Stimulated activated naive CD8-positive, alpha-beta T cell treated with anti-CD3 and anti-CD28 coated beads, Interleukin-15, amount 100 ng/mL, for 72 hours (primary cell): Measurements from ENCODE around the gene C2.
A peak's percentile ranks its signal among the peaks of the same experiment; 100 is the strongest.

ENCODE experiments used
- ATAC-seq: fragments of 150-1000 bp; cut with Tn5 transposase; 2 replicates; pipeline ENCODE4 v1.10.0; 2021; ENCODE audit warnings: mild to moderate bottlenecking, moderate library complexity
- DNase-seq, 2 donors: peaks; one replicate each; pipeline ENCODE4 v3.0.0; 2021 to 2022
- H3K27ac Mint-ChIP-seq, 2 donors: one replicate each; pipeline ENCODE4 v1.8.0; 2022; ENCODE audit warnings: mild to moderate bottlenecking in 2 of 2, mixed read lengths in 2 of 2, moderate library complexity in 2 of 2
- H3K27me3 Mint-ChIP-seq: one replicate; pipeline ENCODE4 v1.8.0; 2022; ENCODE audit warnings: mixed read lengths
- H3K4me1 Mint-ChIP-seq: one replicate; pipeline ENCODE4 v1.8.0; 2022; ENCODE audit warnings: mild to moderate bottlenecking, mixed read lengths
- H3K4me3 Mint-ChIP-seq, 2 donors: one replicate each; pipeline ENCODE4 v1.8.0; 2022; ENCODE audit warnings: mild to moderate bottlenecking in 2 of 2, mixed read lengths in 2 of 2, moderate library complexity in 1 of 2
- H3K9me3 Mint-ChIP-seq, 2 donors: one replicate each; pipeline ENCODE4 v1.8.0; 2022; ENCODE audit warnings: mixed read lengths in 2 of 2

The C2 gene

DNA sequence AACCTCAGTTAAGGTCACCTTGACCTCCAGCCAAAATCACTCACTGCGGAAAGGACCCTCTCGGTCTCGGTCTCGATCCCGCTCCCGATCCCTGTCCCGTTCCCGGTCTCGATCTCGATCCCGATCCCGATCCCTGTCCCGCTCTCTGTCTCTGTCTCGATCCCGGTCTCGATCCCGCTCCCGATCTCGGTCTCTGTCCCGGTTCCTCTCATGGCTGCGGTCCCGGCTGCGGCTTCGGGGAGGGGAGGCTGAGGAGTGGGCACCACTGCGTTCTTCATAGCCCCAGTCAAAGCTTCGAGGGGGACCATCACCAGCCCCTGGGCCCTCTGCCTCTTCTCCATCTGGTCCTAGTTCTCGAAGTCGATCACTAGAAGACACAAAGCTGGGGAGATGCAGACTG, 27.0 kb downstream of the C2 start:
- ATAC-seq (no peak), DNase-seq (no peak)
- H3K9me3 Mint-ChIP-seq, result no peaks in the 10 kb centered on the region
- H3K27me3 Mint-ChIP-seq, result no peaks in the 10 kb centered on the region
- no peak overlapping the region for H3K4me3 Mint-ChIP-seq
- peaks cover 17% of the 10 kb centered on the region for H3K4me1 Mint-ChIP-seq
- no peak overlapping the region for H3K27ac Mint-ChIP-seq

DNA sequence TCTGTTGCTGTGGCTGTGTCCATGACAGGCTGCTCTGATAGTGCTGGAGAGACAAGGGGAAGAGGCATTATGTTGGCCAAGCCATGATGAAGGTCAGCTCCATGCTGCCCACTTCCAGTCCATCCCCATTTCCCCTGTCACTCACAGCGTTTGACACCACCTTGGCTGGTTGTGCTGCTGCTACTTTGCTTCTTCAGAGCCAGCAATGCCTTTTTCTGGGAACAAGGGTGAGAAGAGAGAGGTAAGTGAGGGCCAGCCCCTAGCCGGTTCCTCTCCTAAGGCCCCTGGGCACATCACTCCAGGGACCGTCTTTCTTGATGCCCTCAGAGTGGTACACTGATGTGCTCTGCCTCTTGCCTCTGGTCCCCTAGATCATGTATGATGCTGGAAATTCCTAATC, 29.3 kb downstream of the C2 start:
- H3K27ac Mint-ChIP-seq, result no peak overlapping the region
- H3K9me3 Mint-ChIP-seq, result no peaks in the 10 kb centered on the region
- ATAC-seq, result no peak
- H3K27me3 Mint-ChIP-seq, result no peaks in the 10 kb centered on the region
- H3K4me3 Mint-ChIP-seq, result peak overlapping the region in 1 of 2 donors; percentile 98
- DNase-seq, result no peak
- peaks cover 40% of the 10 kb centered on the region for H3K4me1 Mint-ChIP-seq

DNA sequence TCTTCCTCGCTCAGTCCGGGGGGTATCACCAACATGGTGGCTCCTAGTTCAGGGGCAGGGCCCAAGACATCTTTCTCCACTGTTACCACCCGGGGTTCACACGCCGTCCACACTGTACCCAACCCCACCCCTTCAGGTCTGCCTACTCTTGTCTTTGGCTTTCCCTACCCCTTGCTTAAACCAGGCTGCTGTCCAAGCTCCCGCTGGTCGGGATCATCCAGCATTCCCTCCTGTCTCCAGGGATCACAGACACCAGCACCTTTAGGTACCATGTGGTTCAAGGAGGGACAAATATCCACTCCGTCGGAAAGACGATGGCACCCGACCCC, 30.9 kb downstream of the C2 start:
- ATAC-seq (no peak), DNase-seq (no peak)
- H3K4me3 Mint-ChIP-seq, result peak overlapping the region; percentile 90 to 98
- no peaks in the 10 kb centered on the region for H3K9me3 Mint-ChIP-seq
- peak overlapping the region; percentile 86 to 94 for H3K27ac Mint-ChIP-seq
- H3K4me1 Mint-ChIP-seq, result peaks cover 51% of the 10 kb centered on the region
- no peaks in the 10 kb centered on the region for H3K27me3 Mint-ChIP-seq

DNA sequence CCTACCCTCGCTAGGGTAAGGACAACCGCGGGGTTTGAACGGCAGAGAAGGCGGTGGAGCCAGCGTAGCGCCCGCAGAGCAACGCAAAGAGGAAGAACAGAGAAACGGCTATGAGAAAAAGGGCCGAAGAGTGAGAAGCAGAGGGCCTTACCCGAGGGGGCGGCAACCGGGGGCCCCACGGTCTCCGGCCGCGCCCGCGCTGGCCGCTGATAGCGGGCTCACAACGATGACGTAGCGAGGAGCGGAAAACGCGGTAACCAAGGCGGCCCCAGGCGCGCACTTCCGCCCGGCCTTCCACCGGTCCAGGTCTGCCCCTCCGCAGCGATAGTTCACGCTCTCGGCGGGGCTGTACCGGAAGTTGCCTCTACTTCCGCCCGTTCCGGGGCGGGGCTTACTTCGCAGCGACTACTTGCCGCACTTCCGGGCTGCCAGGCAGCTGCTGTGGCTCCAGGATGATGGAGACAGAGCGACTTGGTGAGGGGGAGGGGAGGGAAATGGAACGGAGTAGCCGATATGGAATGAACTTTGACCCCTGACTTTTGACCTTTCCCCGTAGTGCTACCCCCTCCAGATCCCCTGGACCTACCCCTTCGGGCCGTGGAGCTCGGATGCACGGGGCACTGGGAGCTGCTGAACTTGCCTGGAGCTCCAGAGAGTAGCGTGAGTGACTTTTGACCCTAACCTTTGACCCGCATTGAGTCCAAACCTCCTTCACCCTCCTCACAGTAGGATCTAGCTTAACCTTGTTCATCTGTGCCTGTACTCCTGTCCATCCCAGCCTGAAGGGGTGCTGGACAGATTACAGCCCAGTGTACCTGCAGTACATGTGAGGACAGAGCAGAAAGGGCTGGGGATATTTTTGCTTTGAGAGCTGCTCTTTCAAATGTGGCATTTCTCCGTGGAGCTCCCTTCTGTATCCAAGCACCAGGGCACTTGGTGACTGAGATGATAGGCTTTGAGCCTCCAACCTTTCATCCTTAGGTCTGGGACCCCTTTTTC, 31.5 kb downstream of the C2 start, which contains the start of the genes NELFE and SKIC2:
NELFE (minus strand) TSS at position 231 of the 999 bp plus-strand sequence. CDS start 525 bp downstream, outside the sequence.
SKIC2 (plus strand) TSS at position 435 of the 999 bp plus-strand sequence; CDS start at position 453, 18 bp downstream.
- ATAC-seq, result peak; percentile 99
- Mint-ChIP-seq H3K4me3 (peak within 1 kb of the TSS; percentile 90 to 98), H3K9me3 (no peaks in the 10 kb centered on the region), H3K27ac (peak within 1 kb of the TSS; percentile 96 to 100), H3K27me3 (no peaks in the 10 kb centered on the region), H3K4me1 (peaks cover 51% of the 10 kb centered on the region)
- DNase-seq, result peak; percentile 97 to 99

DNA sequence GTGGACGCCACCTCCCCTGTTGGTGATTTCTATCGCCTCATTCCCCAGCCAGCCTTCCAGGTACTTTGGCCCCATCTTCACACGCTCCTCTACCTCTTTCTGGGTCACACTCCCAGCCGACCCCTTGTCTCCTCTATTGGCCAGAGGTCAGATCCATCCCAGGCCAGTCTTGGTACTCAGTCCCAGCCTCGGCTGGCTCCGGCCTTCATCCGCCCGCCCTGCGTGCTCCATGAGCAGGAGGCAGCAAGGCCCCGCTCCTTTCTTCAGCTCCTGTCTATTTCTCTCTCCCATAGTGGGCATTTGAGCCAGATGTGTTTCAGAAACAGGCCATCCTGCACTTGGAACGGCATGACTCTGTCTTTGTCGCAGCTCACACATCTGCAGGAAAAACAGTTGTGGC, 34.1 kb downstream of the C2 start:
- H3K4me1 Mint-ChIP-seq, result peaks cover 51% of the 10 kb centered on the region
- DNase-seq (no peak), ATAC-seq (no peak)
- no peak overlapping the region for H3K4me3 Mint-ChIP-seq
- H3K9me3 Mint-ChIP-seq, result no peaks in the 10 kb centered on the region
- no peaks in the 10 kb centered on the region for H3K27me3 Mint-ChIP-seq
- peak overlapping the region; percentile 1 to 89 for H3K27ac Mint-ChIP-seq

DNA sequence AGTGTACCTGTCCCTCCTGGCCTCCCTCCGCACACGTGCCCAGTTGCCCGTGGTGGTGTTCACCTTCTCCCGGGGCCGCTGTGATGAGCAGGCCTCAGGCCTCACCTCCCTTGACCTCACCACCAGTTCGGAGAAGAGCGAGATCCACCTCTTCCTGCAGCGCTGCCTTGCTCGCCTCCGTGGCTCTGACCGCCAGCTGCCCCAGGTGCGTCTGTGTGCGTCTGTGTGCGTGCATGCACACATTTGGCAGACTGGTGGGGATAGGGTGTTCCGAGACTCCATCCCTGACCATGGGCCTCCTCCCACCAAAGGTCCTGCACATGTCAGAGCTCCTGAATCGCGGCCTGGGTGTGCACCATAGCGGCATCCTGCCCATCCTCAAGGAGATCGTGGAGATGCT, 36.4 kb downstream of the C2 start:
- H3K27me3 Mint-ChIP-seq, result no peaks in the 10 kb centered on the region

DNA sequence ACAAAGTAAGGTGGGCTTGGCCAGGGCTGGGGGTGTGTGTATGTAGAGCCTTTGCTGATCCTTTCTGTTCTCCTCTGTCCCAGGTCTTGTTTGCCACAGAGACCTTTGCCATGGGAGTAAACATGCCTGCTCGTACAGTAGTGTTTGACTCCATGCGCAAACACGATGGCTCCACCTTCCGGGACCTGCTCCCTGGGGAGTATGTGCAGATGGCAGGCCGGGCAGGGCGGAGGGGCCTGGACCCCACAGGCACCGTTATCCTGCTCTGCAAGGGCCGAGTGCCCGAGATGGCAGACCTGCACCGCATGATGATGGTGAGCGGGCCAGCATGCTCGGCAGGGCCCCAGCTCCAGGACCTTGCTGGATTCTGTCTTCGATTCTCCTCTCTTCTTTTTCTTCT, 38.2 kb downstream of the C2 start:
- no peaks in the 10 kb centered on the region for H3K27me3 Mint-ChIP-seq
- no peak overlapping the region for H3K27ac Mint-ChIP-seq
- DNase-seq (no peak), ATAC-seq (no peak)
- H3K4me1 Mint-ChIP-seq, result peaks cover 54% of the 10 kb centered on the region
- H3K9me3 Mint-ChIP-seq, result no peaks in the 10 kb centered on the region
- H3K4me3 Mint-ChIP-seq, result no peak overlapping the region

More for the DNA sequence above, 36.4 kb downstream of the C2 start:
- H3K27ac Mint-ChIP-seq, result peak overlapping the region in 1 of 2 donors; percentile 79
- H3K4me1 Mint-ChIP-seq, result peaks cover 49% of the 10 kb centered on the region
- DNase-seq (no peak), ATAC-seq (no peak)
- no peak overlapping the region for H3K4me3 Mint-ChIP-seq
- no peaks in the 10 kb centered on the region for H3K9me3 Mint-ChIP-seq

DNA sequence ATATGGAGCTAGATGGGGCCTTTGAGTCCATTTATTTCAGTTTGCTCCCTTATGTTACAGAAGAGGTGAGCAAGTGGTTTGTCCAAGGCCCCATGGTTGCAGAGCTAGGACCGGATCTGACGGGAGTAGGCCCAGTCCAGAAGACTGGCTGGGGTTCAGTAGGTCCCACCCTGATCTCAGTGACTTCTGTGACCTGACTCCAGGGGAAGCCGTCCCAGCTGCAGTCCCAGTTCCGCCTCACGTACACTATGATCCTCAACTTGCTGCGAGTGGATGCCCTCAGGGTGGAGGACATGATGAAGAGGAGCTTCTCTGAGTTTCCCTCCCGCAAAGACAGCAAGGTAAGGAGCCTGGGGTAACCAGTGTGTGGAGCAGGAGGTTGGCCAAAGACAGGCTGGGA, 39.0 kb downstream of the C2 start:
- no peaks in the 10 kb centered on the region for H3K9me3 Mint-ChIP-seq
- H3K27ac Mint-ChIP-seq, result peak overlapping the region in 1 of 2 donors; percentile 76

DNA sequence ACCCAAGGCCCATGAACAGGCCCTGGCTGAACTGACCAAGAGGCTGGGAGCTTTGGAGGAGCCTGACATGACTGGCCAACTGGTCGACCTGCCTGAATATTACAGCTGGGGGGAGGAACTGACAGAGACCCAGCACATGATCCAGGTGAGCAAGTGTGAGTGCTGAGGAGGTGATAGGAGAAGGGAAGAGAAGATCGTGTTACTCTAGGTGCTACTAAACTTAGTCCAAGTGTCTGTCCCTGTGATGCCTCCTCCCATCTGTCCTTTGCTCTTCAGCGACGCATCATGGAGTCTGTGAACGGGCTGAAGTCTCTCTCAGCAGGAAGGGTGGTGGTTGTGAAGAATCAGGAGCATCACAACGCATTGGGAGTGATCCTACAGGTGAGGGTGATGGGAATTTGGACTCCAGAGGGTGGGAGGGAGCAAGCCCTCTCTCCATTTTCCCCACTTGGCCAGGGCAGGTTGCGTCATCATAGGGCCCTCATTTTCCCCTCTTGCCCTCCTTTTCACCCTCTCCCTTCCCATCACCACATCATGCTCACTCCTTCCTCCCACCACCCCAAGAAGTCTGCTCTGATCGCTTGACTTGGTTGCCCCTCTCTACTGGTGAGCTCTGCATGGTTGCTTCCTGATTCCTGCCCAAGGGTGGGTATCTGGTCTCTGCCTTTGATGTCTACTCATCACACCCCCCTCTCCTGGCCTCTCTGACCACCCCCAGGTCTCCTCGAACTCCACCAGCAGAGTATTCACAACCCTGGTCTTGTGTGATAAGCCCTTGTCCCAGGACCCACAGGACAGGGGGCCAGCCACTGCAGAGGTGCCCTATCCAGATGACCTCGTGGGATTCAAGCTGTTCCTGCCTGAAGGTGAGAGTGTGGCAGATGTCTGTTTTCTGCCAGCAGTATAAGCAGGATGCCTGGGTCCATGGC, 39.7 kb downstream of the C2 start:
- no peaks in the 10 kb centered on the region for H3K9me3 Mint-ChIP-seq
- no peak for ATAC-seq
- no peak for DNase-seq
- no peaks in the 10 kb centered on the region for H3K27me3 Mint-ChIP-seq
- H3K4me1 Mint-ChIP-seq, result peaks cover 45% of the 10 kb centered on the region
- H3K27ac Mint-ChIP-seq, result peak overlapping the region; percentile 75 to 76
- no peak overlapping the region for H3K4me3 Mint-ChIP-seq

More for the DNA sequence above, 39.0 kb downstream of the C2 start:
- Mint-ChIP-seq H3K4me3 (no peak overlapping the region), H3K4me1 (peaks cover 53% of the 10 kb centered on the region), H3K27me3 (no peaks in the 10 kb centered on the region)
- DNase-seq (no peak), ATAC-seq (no peak)

DNA sequence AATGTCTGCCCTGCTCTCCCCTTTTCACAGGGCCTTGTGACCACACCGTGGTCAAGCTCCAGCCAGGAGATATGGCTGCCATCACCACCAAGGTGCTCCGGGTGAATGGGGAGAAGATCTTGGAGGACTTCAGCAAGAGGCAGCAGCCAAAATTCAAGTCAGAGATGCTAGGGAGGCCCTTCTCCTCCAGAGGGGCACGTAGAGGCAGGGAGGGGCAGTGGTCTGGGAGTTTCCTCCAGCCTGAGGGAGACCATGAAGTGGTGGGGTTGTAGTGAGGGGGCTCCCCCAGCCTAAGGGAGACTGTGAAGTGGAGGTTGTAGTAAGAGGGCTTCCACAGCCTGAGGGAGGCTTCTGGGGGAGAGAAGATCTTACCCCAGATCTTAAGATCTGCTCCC, 40.4 kb downstream of the C2 start:
- no peaks in the 10 kb centered on the region for H3K27me3 Mint-ChIP-seq
- H3K27ac Mint-ChIP-seq, result peak overlapping the region; percentile 75 to 85
- H3K9me3 Mint-ChIP-seq, result no peaks in the 10 kb centered on the region
- peaks cover 47% of the 10 kb centered on the region for H3K4me1 Mint-ChIP-seq
- DNase-seq (no peak), ATAC-seq (no peak)
- H3K4me3 Mint-ChIP-seq, result no peak overlapping the region

DNA sequence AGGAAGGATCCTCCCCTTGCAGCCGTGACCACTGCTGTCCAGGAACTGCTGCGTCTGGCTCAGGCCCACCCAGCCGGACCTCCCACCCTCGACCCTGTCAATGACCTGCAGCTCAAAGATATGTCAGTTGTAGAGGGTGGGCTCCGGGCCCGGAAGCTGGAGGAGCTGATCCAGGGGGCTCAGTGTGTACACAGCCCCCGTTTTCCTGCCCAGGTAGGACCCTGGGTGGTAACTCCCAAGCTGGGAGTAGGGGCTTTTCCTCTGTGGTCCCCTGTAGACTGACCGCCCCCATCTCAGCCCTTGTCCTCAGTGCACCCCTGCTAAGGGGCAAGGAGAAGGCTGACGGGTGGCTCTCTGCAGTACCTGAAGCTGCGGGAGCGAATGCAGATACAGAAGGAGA, 40.8 kb downstream of the C2 start:
- H3K27ac Mint-ChIP-seq, result no peak overlapping the region
- no peaks in the 10 kb centered on the region for H3K27me3 Mint-ChIP-seq
- DNase-seq (no peak), ATAC-seq (no peak)
- H3K9me3 Mint-ChIP-seq, result no peaks in the 10 kb centered on the region
- H3K4me3 Mint-ChIP-seq, result no peak overlapping the region
- H3K4me1 Mint-ChIP-seq, result peaks cover 48% of the 10 kb centered on the region

DNA sequence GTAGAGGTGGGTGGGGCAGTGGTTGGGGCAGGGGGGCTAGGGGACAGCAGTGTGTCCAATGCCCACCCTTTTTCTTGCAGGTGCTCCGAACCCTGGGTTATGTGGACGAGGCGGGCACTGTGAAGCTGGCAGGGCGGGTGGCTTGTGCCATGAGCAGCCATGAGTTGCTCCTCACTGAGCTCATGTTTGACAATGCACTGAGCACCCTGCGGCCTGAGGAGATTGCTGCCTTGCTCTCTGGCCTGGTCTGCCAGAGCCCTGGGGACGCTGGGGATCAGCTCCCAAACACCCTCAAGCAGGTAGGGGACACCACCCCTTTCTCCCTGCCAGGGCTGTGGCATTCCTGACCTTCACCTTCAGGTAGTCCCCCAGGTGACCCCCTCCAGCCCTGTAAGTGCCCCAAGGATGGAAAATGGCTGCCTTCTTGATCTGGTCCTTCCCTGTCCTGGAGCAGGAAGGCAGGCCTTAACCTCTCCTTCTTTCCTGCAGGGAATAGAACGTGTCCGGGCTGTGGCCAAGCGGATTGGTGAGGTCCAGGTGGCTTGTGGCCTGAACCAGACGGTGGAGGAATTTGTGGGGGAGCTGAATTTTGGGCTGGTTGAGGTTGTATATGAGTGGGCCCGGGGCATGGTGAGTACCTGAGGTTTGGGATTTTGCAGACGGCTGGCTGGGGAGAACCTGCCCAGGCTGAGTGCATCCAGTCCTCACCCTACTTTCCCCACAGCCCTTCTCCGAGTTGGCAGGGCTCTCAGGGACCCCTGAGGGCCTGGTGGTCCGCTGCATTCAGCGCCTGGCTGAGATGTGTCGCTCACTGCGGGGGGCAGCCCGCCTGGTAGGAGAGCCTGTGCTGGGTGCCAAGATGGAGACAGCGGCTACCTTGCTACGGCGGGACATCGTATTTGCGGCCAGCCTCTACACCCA, 41.5 kb downstream of the C2 start:
- DNase-seq (no peak), ATAC-seq (no peak)
- Mint-ChIP-seq H3K4me1 (peaks cover 55% of the 10 kb centered on the region), H3K27me3 (no peaks in the 10 kb centered on the region), H3K4me3 (peak overlapping the region in 1 of 2 donors; percentile 78), H3K9me3 (no peaks in the 10 kb centered on the region), H3K27ac (no peak overlapping the region)

DNA sequence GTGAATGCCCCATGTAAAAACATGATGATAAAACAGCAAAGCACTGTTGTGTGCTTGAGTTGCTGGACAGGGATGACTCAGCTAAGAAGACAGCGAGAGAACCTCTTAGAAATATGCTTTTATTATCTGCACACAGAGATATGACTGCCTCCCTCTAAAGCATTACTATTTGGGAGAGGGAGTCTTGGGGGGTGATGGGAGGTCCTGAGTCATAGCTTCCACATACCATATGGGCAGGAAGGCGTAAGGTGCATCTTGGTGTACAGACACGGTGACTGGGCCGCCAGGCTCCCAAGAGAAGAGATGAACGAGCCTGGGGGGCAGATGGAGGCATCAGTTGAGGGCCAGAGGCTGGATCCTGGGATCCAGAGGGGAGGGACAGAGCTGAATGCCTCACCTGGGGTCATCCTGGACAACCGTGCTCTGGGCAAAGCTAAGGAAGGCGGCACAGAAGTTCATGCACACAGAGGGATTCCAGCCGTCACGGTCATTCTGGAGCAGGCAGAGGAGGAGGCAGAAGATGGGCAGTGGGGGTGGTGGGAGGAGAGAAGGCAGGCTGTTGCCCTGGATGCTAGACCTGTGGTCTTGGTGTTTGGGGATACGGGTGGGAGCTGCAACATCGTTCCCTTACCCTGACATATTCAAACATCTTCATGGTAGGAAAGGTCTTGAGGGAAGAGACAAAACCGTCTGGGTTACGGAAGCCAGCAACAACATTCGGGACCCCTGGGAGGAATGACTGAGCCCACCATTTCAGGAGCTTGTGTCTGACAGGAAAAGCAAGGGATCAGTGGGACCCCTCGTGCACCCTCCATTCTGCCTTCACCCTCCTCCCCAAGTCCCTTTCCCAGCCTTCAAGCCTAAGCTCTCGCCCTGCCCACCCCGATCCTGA, 42.4 kb downstream of the C2 start:
- DNase-seq (no peak), ATAC-seq (no peak)
- H3K27me3 Mint-ChIP-seq, result no peaks in the 10 kb centered on the region
- peak overlapping the region; percentile 63 to 100 for H3K27ac Mint-ChIP-seq
- no peaks in the 10 kb centered on the region for H3K9me3 Mint-ChIP-seq
- H3K4me1 Mint-ChIP-seq, result peaks cover 58% of the 10 kb centered on the region
- peak overlapping the region; percentile 78 to 87 for H3K4me3 Mint-ChIP-seq
